ENCODE measurements around the gene ARMH1.

The ARMH1 gene

DNA sequence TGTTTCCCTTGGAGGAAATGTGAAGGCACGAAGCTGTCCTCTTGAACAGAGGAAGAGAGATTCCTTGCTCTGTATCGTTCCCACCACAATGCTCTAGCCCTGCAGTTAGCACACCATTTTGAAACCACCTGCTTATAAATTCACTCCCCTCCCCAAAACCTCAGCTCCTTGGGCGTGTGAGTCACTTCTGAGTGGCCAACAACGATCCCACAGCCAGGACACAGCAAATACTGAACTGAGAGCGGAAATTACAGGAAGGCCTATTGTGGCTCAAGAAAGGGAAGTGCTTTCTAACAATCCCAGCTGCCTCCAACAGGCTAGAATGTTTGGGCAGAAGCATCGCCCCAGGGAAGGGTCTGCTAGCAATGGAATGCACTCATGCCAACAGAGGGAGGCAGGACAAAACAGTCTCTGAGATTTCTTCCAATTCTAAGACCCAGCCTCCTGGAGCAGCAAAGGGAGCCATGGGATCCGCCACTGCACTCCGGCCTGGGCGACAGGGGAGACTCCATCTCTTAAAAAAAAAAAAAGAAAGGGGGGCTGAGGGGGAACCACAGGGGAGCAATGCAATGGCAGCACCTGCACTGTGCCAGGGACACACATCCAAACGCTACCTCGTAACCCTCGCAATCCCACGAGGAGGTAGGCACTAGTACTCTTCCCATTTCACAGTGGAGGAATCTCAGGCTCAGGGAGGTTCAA is 2.1 kb upstream of the ARMH1 start:
- no peak for DNase-seq

DNA sequence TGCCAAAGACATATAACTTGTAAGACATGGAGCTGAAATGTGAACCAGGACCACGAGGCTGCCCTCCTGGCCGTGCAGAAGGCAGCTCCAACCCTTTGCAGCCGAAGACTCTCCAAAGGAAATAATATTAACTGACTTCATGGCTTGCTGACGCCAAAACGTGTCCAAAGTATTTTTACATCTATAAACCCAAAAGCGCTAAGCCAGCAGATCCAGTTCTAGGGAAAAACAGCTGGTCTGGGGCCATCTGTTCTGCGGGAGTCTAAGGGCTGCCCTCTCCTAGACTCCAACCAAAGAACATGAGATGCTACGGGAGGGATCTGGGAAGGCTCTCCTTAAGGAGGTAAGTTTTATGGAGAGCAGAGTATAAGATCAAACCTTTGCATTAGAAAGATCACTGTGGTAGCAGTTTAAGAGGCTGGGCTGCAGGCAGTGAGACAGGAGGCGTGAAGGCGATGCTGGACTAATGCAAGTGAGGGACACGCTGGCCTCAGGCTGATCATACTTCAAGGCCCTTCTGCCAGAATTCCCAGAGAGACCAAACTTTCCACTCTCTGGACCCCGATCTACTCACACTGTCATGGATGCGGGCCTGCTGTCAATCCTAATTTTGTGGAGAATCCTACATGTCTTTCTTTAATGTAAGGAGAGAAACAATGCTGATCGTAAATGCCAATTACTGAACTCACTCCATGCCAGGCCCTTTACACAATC is 1.4 kb upstream of the ARMH1 start:
- DNase-seq: no peak

- no peak for DNase-seq
Measured at GRCh38 chr1:44673675-44674112, 820 bp upstream of the ARMH1 start.

- DNase-seq: no peak
Measured at GRCh38 chr1:44675186-44675585, 672 bp downstream of the ARMH1 start.

GRCh38 chr1:44676484-44677200 is 2.1 kb downstream of the ARMH1 start:
- no peak for DNase-seq

DNA sequence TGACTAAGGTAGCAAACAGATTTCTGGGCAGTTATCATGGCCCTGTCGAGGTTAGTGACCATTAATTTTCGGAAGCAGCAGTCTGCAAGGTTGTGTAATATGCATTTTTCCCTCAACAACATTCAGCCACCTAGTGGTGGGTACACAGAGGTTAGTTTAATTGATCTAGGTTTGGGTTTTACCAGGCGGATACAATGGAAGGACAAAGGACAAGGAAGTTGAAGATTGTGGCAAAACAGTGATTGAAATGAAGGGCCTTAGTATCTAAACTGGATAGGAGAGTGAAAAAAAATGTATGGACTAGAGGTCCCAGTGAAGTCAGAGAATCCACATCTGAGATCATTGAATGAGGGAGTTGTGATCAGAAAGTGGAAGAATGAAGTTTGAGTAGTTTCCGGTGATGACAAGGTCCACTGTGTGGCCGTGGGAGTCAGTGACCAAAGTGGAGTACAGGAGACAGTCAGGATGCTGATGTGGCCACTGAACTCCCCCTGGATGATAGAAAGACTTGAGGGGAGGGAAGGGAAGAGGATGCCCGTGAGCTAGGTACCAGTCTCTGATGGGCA is 2.8 kb downstream of the ARMH1 start:
- no peak for DNase-seq

- DNase-seq: no peak
Measured at GRCh38 chr1:44678120-44678519, 3.6 kb downstream of the ARMH1 start.

- no peak for DNase-seq
Measured at GRCh38 chr1:44678626-44679025, 4.1 kb downstream of the ARMH1 start.

GRCh38 chr1:44679468-44679867 is 5.0 kb downstream of the ARMH1 start:
- no peak for DNase-seq

DNA sequence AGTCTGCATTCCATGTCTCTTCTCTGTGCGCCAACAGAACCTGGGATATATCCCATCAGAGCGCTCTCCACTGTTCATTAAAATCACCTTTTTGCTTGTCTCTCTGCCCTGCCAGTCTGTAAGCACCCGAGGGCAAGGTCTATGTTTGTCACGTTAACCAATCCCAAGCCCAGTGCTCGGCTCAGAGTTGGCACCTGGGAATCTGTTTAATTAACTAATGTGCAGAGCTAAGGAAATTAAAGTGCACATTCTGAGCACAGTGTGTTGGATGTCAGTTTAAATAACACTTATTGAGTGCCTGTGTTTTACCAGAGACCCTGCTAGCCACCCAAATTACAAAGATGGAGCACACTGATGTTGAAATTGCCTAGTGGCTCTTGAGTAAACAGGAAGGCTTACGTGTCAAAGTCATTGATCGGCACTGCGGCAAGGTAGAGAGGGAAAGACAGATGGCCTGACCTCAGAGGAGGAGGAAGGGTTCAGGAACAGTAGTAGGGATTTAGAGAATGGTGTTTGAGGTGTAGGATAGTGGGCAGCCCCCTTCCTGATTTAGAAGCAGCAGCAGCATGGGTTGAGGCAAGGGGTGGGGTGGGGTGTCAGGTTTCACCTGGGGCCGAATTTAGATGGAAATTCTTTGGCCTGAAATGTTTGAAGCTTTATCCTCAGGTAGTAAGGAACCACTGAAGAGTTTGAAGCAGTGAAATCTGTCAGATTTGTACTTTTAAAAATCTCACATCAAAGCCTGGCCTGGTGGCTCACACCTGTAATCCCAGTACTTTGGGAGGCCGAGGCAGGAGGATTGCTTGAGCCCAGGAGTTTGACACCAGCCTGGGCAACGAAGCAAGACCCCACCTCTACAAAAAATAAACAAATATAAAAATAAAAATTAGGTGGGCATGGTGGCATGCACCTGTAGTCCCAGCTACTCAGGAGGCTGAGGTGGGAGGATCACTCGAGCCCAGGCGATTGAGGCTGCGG is 7.7 kb downstream of the ARMH1 start:
- no peak for DNase-seq

- DNase-seq: no peak
Measured at GRCh38 chr1:44682883-44683265, 8.4 kb downstream of the ARMH1 start.

DNA sequence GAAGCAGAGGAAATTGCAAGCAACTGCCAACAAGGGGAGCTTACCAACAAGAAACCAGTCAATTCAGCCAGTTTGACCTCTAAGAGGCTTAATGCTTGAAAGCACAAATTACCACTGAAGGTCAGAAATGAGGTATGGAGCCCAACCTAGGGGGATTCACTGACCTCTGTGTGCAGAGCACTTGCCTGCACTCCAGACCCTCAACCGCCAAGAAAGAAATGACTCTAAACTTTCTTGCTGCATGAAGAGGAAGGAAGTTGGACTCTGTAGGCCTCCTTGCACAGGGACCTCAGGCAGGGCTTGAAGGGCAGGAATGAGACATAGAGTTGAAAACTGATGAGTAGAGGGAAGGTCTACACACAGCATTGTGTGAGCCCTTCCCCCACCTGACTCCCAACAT is 10.0 kb downstream of the ARMH1 start:
- DNase-seq: no peak

GRCh38 chr1:44685218-44685617 is 10.7 kb downstream of the ARMH1 start:
- no peak for DNase-seq

GRCh38 chr1:44685881-44686280 is 11.4 kb downstream of the ARMH1 start:
- no peak for DNase-seq

- DNase-seq: no peak
Measured at GRCh38 chr1:44688760-44689446, 14.4 kb downstream of the ARMH1 start.

DNA sequence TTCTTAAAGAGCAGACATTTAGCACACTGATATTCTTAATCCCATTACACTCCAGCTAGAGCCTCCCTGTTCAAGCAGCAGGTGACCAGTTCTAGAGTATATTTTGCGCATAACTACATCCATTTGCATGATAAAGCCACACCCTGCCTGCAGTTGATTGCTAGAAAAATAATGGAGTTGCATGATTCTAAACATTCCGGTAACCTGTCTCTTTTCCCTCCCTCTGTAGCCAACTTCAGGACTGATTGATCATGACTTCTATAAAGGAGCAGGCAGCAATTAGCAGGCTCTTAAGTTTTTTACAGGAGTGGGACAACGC is 14.9 kb downstream of the ARMH1 start:
- no peak for DNase-seq

- DNase-seq: no peak
Measured at GRCh38 chr1:44693159-44693558, 18.6 kb downstream of the ARMH1 start.

- no peak for DNase-seq
Measured at GRCh38 chr1:44693900-44694299, 19.4 kb downstream of the ARMH1 start.

GRCh38 chr1:44694863-44695478 is 20.5 kb downstream of the ARMH1 start:
- DNase-seq: no peak

- DNase-seq: no peak
Measured at GRCh38 chr1:44695671-44696070, 21.2 kb downstream of the ARMH1 start.

GRCh38 chr1:44696101-44696500 is 21.6 kb downstream of the ARMH1 start:
- peak; percentile 40 for DNase-seq
